ENCODE data around the gene ARHGAP15.

The ARHGAP15 gene

DNA sequence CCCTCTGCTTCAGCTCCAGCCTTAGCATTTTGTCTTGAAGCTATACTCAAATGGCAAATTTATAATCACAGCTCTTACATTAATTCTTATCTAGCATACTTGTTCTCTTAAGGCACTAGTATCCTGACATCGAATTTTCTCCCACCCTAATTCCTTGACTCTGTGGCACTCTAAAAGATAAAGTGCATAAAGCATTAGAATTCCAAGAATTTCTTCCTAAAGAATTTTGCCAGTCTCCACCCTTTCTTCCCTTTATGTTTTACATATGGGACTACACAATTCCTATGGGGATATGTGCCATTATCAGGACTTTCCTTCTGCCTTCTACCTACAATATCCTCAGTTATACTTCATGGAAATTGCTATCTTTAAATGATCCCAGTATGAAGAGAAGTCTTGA lies 560.3 kb downstream of the ARHGAP15 start:
- DNase-seq (ENCODE audit: low spot score) = no peak

DNA sequence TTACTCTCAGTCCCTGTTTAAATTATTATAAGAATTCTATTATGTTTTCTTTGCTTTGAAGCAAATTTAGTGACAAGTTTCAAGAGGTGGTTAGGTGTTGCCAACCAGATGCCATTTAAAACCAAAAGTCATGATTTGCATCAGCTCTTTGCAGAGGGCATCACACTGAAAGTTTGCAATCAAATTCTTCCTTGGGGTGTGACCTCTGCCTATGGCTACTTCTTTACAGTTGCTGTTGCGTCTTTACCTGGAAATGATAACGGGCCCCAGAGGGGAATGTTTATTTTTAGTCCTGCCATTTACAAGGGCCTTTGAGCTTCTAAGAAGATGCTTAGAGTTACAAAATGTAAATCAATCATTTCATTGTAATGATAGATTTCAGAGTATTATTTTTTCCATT lies 561.0 kb downstream of the ARHGAP15 start:
- DNase-seq (ENCODE audit: low spot score) = no peak

DNA sequence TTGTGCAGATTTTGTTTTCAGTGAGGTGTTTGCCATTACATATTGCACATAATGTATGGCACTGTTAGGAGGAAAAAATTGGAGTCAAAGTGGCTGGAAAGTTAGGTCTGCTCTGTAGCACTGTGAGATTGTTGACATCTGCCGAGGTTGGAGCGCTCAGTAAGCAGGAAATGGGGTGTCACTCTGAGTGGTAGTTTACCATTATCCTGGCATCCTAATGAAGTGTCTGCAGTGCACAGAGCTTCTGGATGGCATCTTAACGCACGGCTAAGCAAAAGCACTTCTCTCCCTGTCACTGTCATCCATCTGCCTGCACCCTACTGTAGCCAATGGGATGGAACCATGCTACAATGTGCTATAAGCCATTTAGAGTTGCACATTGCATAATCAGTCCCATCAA lies 561.9 kb downstream of the ARHGAP15 start:
- DNase-seq (ENCODE audit: low spot score) = no peak

DNA sequence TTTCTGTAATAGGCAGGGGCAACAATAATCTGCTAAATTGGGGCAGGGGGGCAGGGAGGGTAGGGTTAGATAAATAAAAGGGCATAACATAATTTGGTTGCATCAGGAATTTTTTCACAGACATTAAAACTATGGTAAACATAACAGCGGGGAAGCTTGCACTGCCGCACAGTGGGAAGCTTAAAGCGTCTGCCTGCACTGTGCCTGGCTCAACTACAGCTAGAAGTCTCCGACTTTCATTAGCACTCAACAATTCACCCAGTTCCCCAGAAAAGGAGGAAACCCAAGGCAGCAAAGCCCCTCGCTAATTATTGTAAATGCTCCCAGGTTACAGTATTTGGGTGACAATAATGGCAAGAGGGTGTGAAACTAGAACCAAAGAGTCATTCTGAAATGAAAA lies 562.9 kb downstream of the ARHGAP15 start:
- no peak for DNase-seq (ENCODE audit: low spot score)

DNA sequence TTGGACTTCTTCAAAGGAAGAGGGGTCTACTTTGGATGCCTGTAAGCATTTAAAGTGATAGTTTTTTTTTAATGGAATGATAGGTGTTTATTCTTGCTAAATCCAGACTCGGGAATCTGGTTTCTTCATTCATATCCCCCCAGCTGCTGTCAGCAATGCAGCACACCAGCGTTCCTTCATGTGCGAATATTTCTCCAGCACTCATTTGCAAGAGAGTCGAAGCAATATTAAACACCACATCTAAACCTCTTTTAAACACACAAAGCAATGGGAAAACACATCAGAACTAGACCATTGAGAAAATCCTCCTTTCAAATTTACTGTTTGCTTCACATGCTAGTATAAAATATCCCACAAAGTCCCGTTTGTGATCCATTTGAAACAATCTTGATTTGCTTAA lies 563.7 kb downstream of the ARHGAP15 start:
- DNase-seq (ENCODE audit: low spot score) = no peak

DNA sequence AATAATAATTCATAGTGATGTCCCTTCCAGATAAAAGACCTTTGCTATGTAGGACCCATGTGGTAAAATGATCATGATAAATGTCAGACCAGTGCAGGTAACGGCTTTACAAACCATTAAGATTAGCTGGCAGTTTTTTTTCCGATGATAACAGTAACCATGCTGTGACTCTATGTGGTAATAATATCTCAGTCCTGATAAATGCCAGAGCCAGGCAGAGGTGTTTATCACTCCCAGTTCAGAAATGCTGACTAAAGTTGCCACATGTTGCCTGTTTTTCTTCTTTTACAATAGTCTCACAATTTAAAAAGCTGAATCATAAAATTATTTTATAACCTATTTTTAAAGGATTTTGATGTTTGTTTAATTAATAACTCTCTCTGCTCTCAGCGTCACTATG lies 565.1 kb downstream of the ARHGAP15 start:
- no peak for DNase-seq (ENCODE audit: low spot score)

DNA sequence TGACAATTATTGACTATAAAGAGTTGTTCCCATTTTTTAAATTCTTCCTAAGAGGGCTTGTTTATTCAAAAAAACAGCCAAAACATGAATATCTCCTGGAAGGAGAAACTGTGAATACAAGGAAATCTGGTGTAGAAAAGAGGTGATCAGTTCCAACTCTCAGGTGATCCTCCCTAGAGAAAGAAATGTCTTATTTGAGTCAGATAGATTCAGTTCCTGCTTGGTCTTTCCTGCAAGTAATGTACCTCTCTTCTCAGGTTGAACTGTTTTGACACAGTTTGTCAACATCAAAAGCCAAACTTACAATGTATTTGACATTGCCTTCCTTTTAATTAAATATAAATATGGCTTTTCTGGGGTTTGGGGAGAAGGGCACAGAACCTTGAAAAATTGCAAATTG lies 567.4 kb downstream of the ARHGAP15 start:
- no peak for DNase-seq (ENCODE audit: low spot score)

DNA sequence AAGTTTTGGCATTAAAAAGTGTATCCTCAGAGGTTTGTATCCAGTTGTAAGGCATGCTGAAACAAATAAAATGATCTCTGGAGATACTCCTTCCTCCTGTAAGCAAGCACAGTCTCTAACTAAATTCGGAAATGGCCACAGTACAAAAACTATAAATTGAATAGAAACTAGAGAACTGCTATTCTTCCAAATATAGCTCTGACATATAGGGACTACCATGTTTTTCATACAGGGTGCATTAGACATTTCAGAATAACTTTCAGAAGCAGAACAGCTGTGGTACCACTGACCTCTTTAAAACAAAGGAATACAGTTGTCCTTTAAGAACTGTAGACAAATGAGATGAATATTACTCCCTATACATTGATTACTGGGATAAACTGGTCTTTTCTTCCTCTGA lies 568.5 kb downstream of the ARHGAP15 start:
- DNase-seq (ENCODE audit: low spot score) = no peak

DNA sequence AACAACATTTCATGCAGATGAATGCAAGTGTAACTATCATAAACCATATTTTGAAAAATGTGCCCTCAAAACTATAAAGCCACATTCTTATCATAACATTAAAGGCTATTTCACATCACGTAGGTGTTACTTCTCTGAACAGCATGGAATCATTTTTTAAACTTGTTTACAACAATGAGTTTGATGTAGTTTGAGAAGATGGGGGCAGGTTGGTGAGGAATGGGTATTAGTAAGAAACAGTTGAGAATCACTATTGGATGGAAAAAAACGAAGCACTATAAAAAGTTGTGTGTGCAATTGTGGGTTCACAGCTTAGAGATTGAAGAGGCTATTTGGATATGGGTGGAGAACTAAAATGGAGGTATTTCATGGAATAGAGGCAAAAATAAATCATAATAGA lies 569.1 kb downstream of the ARHGAP15 start:
- no peak for DNase-seq (ENCODE audit: low spot score)

DNA sequence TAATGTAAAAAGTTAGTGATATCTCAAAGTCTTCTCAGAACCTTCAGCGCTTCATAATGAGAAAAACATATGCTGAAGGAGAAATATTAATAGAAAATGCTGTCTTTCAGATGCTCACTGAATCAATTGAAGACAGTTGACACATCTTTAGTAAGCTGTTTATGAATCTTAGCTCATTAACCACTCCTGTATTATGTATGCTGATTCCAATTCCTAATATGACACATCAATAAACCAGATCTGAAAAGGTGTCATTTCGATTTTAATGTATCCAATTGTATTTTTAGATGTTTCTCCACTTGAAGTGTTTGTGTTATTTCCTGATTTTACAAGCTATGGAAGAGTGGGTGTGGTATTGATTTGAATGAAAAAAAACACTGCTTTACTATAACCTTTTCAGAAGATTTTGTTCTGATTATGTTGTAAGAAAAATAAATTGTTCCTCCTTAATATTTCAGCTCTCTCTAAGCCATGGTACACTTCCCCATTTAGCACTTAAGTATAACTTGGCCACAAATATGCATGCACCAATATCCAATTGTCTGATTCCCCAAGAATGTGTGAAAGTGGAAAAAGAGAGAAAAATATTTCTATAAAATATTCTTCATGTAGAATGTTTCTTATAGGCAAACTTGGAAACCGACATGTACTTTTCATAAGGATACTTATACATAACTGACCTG lies 569.8 kb downstream of the ARHGAP15 start:
- DNase-seq (ENCODE audit: low spot score) = no peak

DNA sequence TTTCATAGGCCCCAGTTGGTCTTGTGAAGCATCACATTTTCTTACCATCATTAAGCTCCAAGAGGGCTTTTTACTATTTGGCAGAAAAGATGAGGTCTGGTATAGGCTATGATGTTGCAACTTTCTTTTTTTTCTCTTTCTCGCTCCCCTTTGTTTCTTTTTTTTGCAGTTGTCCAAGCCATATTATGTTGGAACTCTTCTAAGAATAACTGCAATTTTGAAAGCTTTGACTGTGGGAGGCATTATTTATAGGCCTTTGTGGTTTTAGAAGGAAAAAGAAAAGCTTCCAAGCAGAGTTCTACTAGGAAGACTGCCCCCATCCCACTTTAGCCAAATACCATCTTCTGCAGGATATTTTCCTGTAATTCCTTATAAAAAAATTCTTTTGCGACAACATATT lies 571.6 kb downstream of the ARHGAP15 start:
- no peak for DNase-seq (ENCODE audit: low spot score)

DNA sequence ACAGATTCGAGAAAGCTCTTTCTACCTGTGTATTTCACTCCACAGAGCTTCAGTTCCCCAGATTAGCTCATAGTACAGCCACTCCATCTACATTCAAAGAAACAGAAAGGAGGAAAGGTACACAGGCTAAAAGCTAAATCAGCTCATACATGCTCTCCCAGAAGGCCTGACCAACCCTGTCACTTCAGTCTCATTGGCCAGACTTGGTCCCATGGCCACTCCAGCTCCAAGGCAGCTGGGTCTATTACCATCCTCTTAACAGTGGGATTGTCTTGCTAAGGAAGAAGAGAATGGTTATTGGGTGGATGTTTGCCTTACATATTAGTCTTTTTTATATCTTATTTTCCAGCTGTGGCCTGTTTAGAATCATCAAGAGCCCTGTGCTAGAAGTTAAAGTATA lies 572.6 kb downstream of the ARHGAP15 start:
- no peak for DNase-seq (ENCODE audit: low spot score)

DNA sequence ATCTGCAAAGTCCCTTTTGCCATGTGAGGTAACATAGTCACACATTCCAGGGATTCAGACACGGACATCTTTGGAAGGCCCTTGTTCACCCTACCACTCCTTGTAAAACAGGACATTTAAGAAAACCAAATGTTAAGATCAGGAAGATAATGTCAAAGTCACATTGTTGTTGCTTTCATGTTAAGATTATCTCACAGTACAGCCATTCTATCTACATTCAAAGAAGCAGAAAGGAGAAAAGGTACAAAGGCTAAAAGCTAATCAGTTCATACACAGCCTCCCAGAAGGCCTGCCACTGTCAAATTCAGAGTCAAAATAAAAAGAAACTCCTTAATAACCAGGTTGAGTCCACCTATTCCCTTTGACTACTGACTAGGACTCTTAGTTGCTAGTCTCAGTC lies 573.7 kb downstream of the ARHGAP15 start:
- DNase-seq (ENCODE audit: low spot score) = no peak

DNA sequence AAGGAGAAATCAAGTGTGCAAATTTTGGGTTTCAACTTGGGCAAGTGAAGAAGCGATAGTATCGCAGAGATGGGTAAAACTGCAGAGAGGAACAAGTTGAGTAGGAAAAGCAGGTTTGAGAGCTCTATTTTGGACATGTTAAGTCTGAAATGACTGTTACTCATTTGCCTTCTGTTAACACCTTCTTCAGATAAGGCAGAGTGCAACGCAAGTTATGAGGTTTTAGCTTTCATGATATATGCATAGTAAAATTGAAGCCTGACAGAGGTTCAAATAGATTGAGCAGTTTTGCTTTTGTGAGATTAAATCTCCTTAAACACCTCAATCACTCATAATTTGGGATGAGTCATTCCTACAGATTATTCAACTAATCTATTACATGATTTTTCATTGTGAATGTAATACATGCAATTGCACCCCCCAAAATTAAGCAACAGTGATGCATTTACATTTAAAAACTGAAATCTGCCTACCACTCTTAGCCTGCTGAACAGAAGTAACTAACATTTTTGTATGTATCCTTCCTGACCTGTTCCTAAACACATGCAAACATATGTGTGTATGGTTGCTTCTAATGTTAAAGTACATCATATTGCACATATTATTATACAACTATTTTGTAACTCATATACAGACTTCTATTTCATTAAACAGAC lies 575.4 kb downstream of the ARHGAP15 start:
- no peak for DNase-seq (ENCODE audit: low spot score)

DNA sequence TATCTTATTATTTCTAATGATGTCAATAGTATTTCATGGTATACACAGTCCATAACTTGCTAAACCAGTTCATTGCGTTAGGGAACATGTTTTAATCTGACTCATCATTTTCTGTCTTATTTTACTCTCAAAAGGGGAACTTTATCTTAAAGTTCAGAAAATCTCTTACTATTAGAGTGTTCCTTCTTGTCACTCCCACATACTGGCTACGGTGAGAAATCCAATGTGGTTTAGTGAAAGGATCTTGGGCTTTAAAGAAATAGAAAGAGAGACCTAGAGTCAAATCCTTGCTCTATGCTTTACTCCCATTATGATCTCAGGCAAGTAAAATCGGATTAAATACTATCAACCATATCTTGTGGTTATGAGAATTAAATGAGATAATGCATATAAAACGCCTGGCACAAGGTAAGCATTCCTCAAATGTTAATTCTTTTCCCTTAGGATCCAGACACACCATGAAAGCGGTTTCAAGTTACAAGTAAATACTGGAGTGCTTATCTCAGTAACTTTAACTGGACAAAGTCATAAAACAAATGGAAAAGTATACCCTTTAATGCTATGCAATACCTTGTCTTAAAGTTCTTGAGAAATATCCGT lies 576.0 kb downstream of the ARHGAP15 start:
- no peak for DNase-seq (ENCODE audit: low spot score)

DNA sequence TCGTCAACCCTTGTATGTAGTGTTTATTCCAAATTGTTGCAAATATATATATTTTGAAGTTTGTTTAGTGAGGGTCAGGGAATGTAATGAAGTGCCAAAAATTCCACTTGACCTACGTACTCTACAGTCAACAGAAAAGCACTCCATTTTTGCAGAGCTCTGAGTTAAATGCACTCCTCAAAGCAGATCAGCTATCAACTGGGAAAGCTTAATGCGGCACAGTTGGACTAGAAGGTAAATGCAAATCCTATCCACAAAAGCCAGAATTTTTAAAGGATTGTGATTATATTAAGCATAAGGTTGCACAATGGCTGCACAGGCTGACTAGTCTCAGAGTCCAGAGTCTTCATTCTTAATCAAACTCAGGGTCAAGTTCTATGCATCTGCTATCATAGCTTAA lies 577.1 kb downstream of the ARHGAP15 start:
- no peak for DNase-seq (ENCODE audit: low spot score)

DNA sequence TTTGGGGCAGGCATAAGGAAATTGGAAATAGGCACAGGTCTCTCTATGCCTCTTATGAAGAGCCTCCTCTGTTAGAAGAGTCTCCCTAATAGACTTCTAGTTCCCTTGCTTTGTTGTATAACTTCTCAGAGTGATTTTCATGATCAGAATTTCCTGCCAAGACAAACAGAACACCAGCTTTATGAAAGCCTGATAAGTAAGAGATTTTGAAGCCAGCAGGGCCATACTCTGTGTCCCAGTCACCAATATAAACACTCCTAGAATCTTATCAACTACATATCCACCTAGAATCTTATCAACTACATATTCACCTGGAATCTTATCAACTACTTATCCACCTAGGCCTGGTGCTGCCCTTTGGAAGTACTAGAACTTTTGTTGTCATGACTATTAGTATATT lies 579.5 kb downstream of the ARHGAP15 start:
- no peak for DNase-seq (ENCODE audit: low spot score)

DNA sequence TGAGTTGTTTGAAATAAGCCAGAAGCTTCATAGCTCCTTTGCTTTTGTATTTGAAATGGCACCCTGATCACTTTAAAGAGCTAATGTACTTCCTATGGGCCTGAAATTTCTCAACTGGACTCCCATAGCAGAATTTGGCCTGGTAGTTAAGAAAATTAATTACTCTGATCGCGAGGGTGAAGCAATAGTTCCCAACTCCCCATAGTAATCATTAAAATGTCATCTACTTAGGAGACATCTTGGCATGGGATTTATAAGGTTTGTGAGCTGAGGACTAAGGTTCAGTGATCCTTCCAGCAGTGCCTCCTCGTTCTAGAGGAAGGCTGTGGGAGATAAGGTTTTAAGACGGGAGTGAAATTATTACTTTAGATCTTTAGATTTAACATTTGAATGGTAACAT lies 581.0 kb downstream of the ARHGAP15 start:
- no peak for DNase-seq (ENCODE audit: low spot score)

DNA sequence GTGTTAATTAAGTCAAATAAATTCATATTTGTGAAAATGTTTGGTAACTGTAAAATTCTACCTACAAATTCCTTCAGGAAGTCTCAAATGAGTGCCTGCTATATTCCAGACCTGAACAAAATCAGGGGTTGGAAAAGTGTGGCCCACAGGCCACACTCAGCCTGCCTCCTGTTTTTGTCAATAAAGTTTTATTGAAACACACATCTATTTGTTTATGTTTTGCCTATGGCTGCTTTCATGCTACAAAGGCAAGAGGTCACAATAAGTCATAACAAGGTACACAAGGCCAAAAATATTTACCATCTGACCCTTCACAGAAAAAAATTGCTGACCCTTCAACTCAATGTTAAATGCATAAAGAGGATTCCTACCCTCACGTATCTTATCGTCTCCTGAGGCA lies 581.7 kb downstream of the ARHGAP15 start:
- no peak for DNase-seq (ENCODE audit: low spot score)

DNA sequence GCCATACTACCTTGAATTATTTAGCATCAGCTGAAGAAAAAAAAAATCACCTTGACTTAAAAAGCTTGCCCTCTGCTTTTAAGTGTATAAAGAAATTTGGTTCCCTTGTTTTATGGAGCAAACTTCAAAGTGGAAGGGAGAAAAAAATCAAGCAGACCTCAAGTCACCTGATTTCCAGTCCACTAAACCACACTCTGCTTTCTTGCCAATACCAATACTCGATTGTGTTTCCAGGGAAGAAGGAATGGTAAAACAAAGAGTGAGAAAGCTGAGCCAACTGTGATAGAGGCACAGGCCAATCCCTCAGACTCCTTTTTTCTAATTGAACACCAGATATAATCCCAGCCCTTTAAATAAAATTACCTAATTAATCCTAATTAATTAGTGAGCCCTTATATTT lies 587.3 kb downstream of the ARHGAP15 start:
- no peak for DNase-seq (ENCODE audit: low spot score)

DNA sequence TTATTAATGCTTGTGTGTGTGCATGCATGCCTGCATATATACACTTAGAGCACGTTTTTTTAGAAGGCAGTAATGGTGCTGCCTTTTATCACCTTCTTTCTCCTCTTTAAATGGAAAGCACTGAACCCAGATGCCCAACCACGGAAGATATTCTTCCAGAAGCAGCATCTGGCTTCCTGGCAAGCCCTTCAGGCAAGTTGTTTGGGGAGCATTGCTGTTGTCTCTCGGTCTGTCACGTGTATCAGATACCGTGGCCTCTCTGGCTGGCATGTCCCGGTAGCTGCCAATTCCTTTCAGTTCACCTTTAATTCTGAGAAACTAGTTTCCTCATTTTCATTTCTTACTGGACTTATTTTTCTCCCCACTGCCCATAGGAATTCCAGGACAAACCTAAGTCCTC lies 587.8 kb downstream of the ARHGAP15 start:
- DNase-seq (ENCODE audit: low spot score) = no peak

DNA sequence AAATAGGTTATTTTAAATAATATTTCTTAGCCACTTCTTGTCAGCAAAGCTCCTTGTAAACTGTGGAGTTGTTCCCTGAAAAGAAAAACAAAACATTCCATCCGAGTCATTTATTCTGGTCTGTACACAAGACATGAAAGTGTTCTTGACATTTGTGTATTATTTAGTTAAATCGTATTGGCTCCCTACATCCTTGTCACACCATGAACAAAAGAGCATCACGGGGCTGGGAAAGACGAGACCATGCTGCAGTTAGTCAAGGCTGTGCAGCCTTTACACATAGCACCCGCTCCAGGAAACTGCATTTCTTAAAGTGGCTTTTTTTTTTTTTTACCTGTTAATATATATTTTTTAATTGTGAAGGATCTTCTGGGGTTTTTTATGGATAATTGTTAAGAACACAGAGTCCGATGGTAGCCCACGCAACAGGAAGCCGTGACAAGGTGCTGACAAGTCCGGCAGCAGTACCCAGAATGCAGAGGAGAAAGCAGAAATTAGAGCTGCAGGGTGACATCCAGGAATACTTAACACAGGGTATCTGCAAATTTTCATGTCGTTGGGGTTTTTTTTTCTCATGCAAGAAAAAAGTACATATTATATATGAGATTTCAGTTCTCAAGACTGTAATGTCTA lies 588.4 kb downstream of the ARHGAP15 start:
- no peak for DNase-seq (ENCODE audit: low spot score)

DNA sequence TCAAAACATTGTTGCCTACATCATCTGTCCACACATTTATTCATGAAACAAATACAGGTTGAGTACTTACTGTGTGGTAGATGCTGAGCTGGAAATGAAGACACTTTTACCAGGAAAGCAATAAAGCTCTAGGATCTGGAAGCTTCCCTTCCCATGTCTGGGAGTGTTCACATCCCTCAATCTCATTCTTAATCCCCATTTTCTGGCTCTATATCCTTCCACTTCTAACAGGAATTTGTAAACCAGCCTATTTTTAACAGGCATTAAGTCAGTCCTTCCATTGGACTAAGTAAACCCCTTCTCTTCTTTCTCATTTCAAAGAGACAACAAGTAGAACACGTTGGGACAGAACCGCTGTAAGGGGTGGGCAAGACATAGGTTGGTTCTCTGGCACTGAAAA lies 589.5 kb downstream of the ARHGAP15 start:
- no peak for DNase-seq (ENCODE audit: low spot score)

All from HuH-7.5 (cell line).